Astrocyte (in vitro differentiated cells and primary cell): ENCODE measurements around the gene PALLD. TPM values are rescaled to one million over a fixed set of nuclear protein-coding genes. Genes with fewer than 3 reads are reported as not detected.
A peak's percentile ranks its signal among the peaks of the same experiment; 100 is the strongest.

Experiments used
- DNase-seq: peaks from one replicate; pipeline ENCODE4 v3.0.0-alpha.2; 2010; ENCODE audit warnings: low read depth
- FAIRE-seq: peaks from 2 replicates; lab custom pipeline; 2011; peaks lifted over from hg19 to GRCh38; lab: Jason Lieb, UNC
- H2AFZ ChIP-seq: 2 replicates; pipeline ENCODE4 v1.6.0; 2012; ENCODE audit warnings: low read depth, low read length, inconsistent platforms
- H3K27ac ChIP-seq: 2 replicates; pipeline ENCODE4 v1.5.1; 2011; ENCODE audit warnings: low read depth, low read length, inconsistent platforms
- H3K27me3 ChIP-seq: 2 replicates; pipeline ENCODE4 v1.6.0; 2011; ENCODE audit warnings: low read length, inconsistent platforms; ENCODE audit not compliant: insufficient read depth
- H3K36me3 ChIP-seq: 2 replicates; pipeline ENCODE4 v1.5.1; 2011; ENCODE audit warnings: low read length, inconsistent platforms; ENCODE audit not compliant: insufficient read depth
- H3K4me1 ChIP-seq: 2 replicates; pipeline ENCODE4 v1.5.1; 2011; ENCODE audit warnings: low read length, inconsistent platforms; ENCODE audit not compliant: insufficient read depth
- H3K4me2 ChIP-seq: 2 replicates; pipeline ENCODE4 v1.6.0; 2012; ENCODE audit warnings: low read length, inconsistent platforms
- H3K4me3 ChIP-seq: 2 replicates; pipeline ENCODE4 v1.5.1; 2011; ENCODE audit warnings: low read depth, mild to moderate bottlenecking, low read length, inconsistent platforms; ENCODE audit not compliant: insufficient read depth
- H3K79me2 ChIP-seq: 2 replicates; pipeline ENCODE4 v1.6.0; 2012; ENCODE audit warnings: mild to moderate bottlenecking, low read length, inconsistent platforms; ENCODE audit not compliant: insufficient read depth
- H3K9ac ChIP-seq: 2 replicates; pipeline ENCODE4 v1.6.0; 2012; ENCODE audit warnings: mild to moderate bottlenecking, low read length, inconsistent platforms
- H3K9me3 ChIP-seq: 2 replicates; pipeline ENCODE4 v1.5.1; 2012; ENCODE audit warnings: low read depth, mild to moderate bottlenecking, low read length, inconsistent platforms; ENCODE audit not compliant: insufficient read depth
- H4K20me1 ChIP-seq: 2 replicates; pipeline ENCODE4 v1.6.0; 2012; ENCODE audit warnings: low read length, inconsistent platforms; ENCODE audit not compliant: insufficient read depth
- H3K27ac Mint-ChIP-seq: one replicate; pipeline ENCODE4 v1.8.0; 2021; ENCODE audit warnings: mild to moderate bottlenecking, mixed read lengths; ENCODE audit not compliant: unreplicated experiment
- H3K27me3 Mint-ChIP-seq: one replicate; pipeline ENCODE4 v1.8.0; 2021; ENCODE audit warnings: low read depth, mixed read lengths; ENCODE audit not compliant: unreplicated experiment
- H3K36me3 Mint-ChIP-seq: one replicate; pipeline ENCODE4 v1.8.0; 2021; ENCODE audit warnings: low read depth, mixed read lengths; ENCODE audit not compliant: unreplicated experiment
- H3K4me1 Mint-ChIP-seq: one replicate; pipeline ENCODE4 v1.8.0; 2021; ENCODE audit warnings: low read depth, mixed read lengths; ENCODE audit not compliant: unreplicated experiment
- H3K4me3 Mint-ChIP-seq: one replicate; pipeline ENCODE4 v1.8.0; 2021; ENCODE audit warnings: mild to moderate bottlenecking, moderate library complexity, mixed read lengths; ENCODE audit not compliant: unreplicated experiment
- H3K9me3 Mint-ChIP-seq: one replicate; pipeline ENCODE4 v1.8.0; 2021; ENCODE audit warnings: mild to moderate bottlenecking, mixed read lengths; ENCODE audit not compliant: unreplicated experiment
- CTCF ChIP-seq: IDR thresholded peaks from 2 replicates; pipeline ENCODE4 v1.5.1; 2011; ENCODE audit warnings: low read depth, mild to moderate bottlenecking, inconsistent platforms, low read length, moderate library complexity; ENCODE audit not compliant: insufficient read depth
- EZH2 ChIP-seq: IDR thresholded peaks from 2 replicates; pipeline ENCODE4 v1.6.1; 2012; ENCODE audit warnings: mild to moderate bottlenecking, low read length, inconsistent platforms; ENCODE audit not compliant: insufficient read depth
- total RNA-seq: library from RNA; stranded (reverse); gene quantifications from 2 replicates; pipeline ENCODE4 v1.2.1, GENCODE V29; 2021

PALLD gene
- total RNA-seq, 1 donor from 2014 or later = 498 TPM

DNA sequence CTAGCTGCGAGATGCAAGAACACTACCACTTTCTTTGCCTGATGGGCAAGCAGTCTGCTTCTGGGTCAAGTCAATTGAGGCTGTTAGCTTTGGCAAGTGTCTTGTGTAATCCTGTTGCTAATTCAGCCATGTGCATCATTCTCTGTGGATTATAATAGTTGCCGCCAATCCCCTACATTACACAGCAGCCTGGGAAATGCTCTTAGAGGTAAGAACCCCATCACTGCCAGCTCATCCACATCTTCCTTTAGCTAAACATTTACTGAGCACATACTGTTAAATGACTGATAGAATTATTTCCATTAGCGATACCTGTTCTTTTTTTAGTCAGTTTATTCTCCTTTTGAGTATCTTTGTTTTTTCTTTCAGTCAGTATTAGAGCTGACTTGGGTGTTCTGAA is 397.0 kb downstream of the PALLD start:
- H4K20me1 ChIP-seq = peaks cover 28% of the 10 kb centered on the region
- no peaks in the 10 kb centered on the region for H3K27me3 Mint-ChIP-seq
- H3K79me2 ChIP-seq = peaks cover 44% of the 10 kb centered on the region
- H3K36me3 Mint-ChIP-seq = peaks cover 29% of the 10 kb centered on the region
- no peaks in the 10 kb centered on the region for H3K9me3 Mint-ChIP-seq
- H3K27ac ChIP-seq = no peak overlapping the region
- no peak overlapping the region for H2AFZ ChIP-seq
- no peak overlapping the region for H3K4me3 ChIP-seq
- H3K4me1 Mint-ChIP-seq = peaks cover 28% of the 10 kb centered on the region
- no peak overlapping the region for H3K4me3 Mint-ChIP-seq
- no peaks in the 10 kb centered on the region for H3K9me3 ChIP-seq
- FAIRE-seq = no peak
- no peak for DNase-seq
- peak overlapping the region; percentile 19 for H3K27ac Mint-ChIP-seq
- peaks cover 89% of the 10 kb centered on the region for H3K36me3 ChIP-seq
- H3K4me2 ChIP-seq = no peak overlapping the region
- no peaks in the 10 kb centered on the region for H3K4me1 ChIP-seq
- no peaks in the 10 kb centered on the region for H3K27me3 ChIP-seq
- no peak overlapping the region for H3K9ac ChIP-seq
- TF ChIP-seq CTCF (no peak), EZH2 (no peak)

- Histone ChIP-seq H3K4me1 (no peaks in the 10 kb centered on the region), H3K4me3 (no peak overlapping the region), H3K9ac (no peak overlapping the region), H3K9me3 (no peaks in the 10 kb centered on the region), H3K27me3 (no peaks in the 10 kb centered on the region), H3K36me3 (peaks cover 79% of the 10 kb centered on the region), H3K4me2 (no peak overlapping the region), H2AFZ (no peak overlapping the region), H4K20me1 (peaks cover 11% of the 10 kb centered on the region), H3K79me2 (peaks cover 8% of the 10 kb centered on the region), H3K27ac (no peak overlapping the region)
- no peaks in the 10 kb centered on the region for H3K27me3 Mint-ChIP-seq
- FAIRE-seq (no peak), DNase-seq (no peak)
- TF ChIP-seq EZH2 (no peak), CTCF (no peak)
- no peaks in the 10 kb centered on the region for H3K9me3 Mint-ChIP-seq
- H3K4me1 Mint-ChIP-seq = peaks cover 10% of the 10 kb centered on the region
- H3K27ac Mint-ChIP-seq = peak overlapping the region; percentile 28
- H3K36me3 Mint-ChIP-seq = peaks cover 22% of the 10 kb centered on the region
- H3K4me3 Mint-ChIP-seq = no peak overlapping the region
These were observed 403.2 kb downstream of the PALLD start for GRCh38 chr4:168900080-168900479.

GRCh38 chr4:168907119-168907698 is 410.4 kb downstream of the PALLD start:
- peaks cover 70% of the 10 kb centered on the region for H3K36me3 ChIP-seq
- DNase-seq (peak; percentile 34), FAIRE-seq (no peak)
- no peaks in the 10 kb centered on the region for H3K27me3 ChIP-seq
- H3K4me2 ChIP-seq = peak overlapping the region; percentile 24
- no peaks in the 10 kb centered on the region for H3K9me3 ChIP-seq
- Mint-ChIP-seq H3K36me3 (peaks cover 16% of the 10 kb centered on the region), H3K9me3 (no peaks in the 10 kb centered on the region), H3K4me3 (no peak overlapping the region), H3K4me1 (peaks cover 37% of the 10 kb centered on the region), H3K27me3 (no peaks in the 10 kb centered on the region), H3K27ac (peak overlapping the region; percentile 90)
- no peak overlapping the region for H2AFZ ChIP-seq
- no peak overlapping the region for H3K4me3 ChIP-seq
- no peaks in the 10 kb centered on the region for H4K20me1 ChIP-seq
- H3K9ac ChIP-seq = peak overlapping the region; percentile 47
- TF ChIP-seq EZH2 (no peak), CTCF (no peak)
- H3K79me2 ChIP-seq = no peaks in the 10 kb centered on the region
- peak overlapping the region; percentile 85 for H3K27ac ChIP-seq
- peaks cover 17% of the 10 kb centered on the region for H3K4me1 ChIP-seq
